Germinal center (tissue), 1 donor: ENCODE data around the gene YOD1.

Experiments
- DNase-seq: peaks from one replicate; pipeline ENCODE4 v3.0.0; 2012; ENCODE audit warnings: mixed read lengths, low spot score

YOD1 gene

GRCh38 chr1:207051191-207051943 lies at the start of gene YOD1:
TSS of gene YOD1 (minus strand) at chr1:207051208. CDS start at chr1:207051030, 178 bp downstream.
- no peak for DNase-seq

GRCh38 chr1:207097871-207098324 lies 46.9 kb upstream of the YOD1 start:
- DNase-seq: no peak

- DNase-seq: no peak
These were observed 42.9 kb upstream of the YOD1 start for GRCh38 chr1:207093944-207094343.

GRCh38 chr1:207091200-207091908 lies 40.3 kb upstream of the YOD1 start:
- no peak for DNase-seq

- no peak for DNase-seq
These were observed 38.8 kb upstream of the YOD1 start for GRCh38 chr1:207089627-207090355.

- DNase-seq: no peak
These were observed 38.0 kb upstream of the YOD1 start, which contains the start of gene C4BPB for GRCh38 chr1:207088701-207089626. TSS of gene C4BPB (plus strand) at chr1:207088860. CDS start at chr1:207089532, 672 bp downstream.

GRCh38 chr1:207088161-207088560 lies 37.2 kb upstream of the YOD1 start:
- no peak for DNase-seq

- DNase-seq: no peak
These were observed 34.9 kb upstream of the YOD1 start for GRCh38 chr1:207085887-207086286.

- peak; percentile 75 for DNase-seq
These were observed 33.7 kb upstream of the YOD1 start for GRCh38 chr1:207084701-207085180.

- DNase-seq: no peak
These were observed 33.2 kb upstream of the YOD1 start for GRCh38 chr1:207084232-207084631.

- no peak for DNase-seq
These were observed 30.8 kb upstream of the YOD1 start for GRCh38 chr1:207081806-207082205.

- no peak for DNase-seq
These were observed 30.1 kb upstream of the YOD1 start for GRCh38 chr1:207081088-207081487.

- no peak for DNase-seq
These were observed 28.8 kb upstream of the YOD1 start for GRCh38 chr1:207079706-207080241.

GRCh38 chr1:207078578-207079132 lies 27.6 kb upstream of the YOD1 start:
- DNase-seq: no peak

GRCh38 chr1:207077470-207078377 lies 26.7 kb upstream of the YOD1 start:
- DNase-seq: peak; percentile 63

- DNase-seq: no peak
These were observed 26.0 kb upstream of the YOD1 start for GRCh38 chr1:207077012-207077411.

GRCh38 chr1:207076181-207076955 lies 25.4 kb upstream of the YOD1 start:
- DNase-seq: no peak

- DNase-seq: no peak
These were observed 23.2 kb upstream of the YOD1 start for GRCh38 chr1:207073906-207074820.
